PC-9 (cell line): ENCODE results near the gene TEPSIN. TPM values are rescaled to one million over a fixed set of nuclear protein-coding genes. Genes with fewer than 3 reads are reported as not detected.

ENCODE experiments used
- BruUV-seq: library from RNA; stranded (reverse); fragments of 400-500 nt; replicated peaks from 2 replicates; lab custom pipeline; 2021; lab: Mats Ljungman, UMichigan
- CTCF ChIA-PET: fragments of 300-600 bp; sonication (Branson Sonifier 250); formaldehyde crosslinking; loops from one replicate; lab custom pipeline; 2022; ENCODE audit warnings: antibody characterized with exemption; lab: Charles Lee
- POLR2A ChIA-PET: fragments of 300-600 bp; sonication (Branson Sonifier 250); formaldehyde crosslinking; loops from one replicate; lab custom pipeline; 2022; ENCODE audit warnings: antibody characterized with exemption; ENCODE audit not compliant: unreplicated experiment; lab: Charles Lee
- DNase-seq, 2 experiments: peaks; one replicate each; pipeline versions ENCODE4 v3.0.0 to v3.0.0-alpha.2; 2015 to 2022; ENCODE audit warnings: mixed read lengths in 1 of 2
- H2AFZ ChIP-seq: fragments of 200-600 bp; sonication (generic); 2 replicates; pipeline ENCODE4 v1.8.1; 2017; ENCODE audit warnings: antibody characterized with exemption
- H3F3A ChIP-seq: fragments of 200-600 bp; sonication (generic); 2 replicates; pipeline ENCODE4 v1.8.1; 2017; ENCODE audit warnings: antibody characterized with exemption, mild to moderate bottlenecking, low read depth; ENCODE audit not compliant: insufficient read depth
- H3K27ac ChIP-seq: fragments of 200-600 bp; sonication (generic); 2 replicates; pipeline ENCODE4 v1.6.1; 2016; ENCODE audit warnings: mixed run types
- H3K27me3 ChIP-seq: fragments of 200-600 bp; sonication (generic); 2 replicates; pipeline ENCODE4 v1.6.1; 2016; ENCODE audit warnings: low read depth, mixed run types; ENCODE audit not compliant: insufficient read depth
- H3K36me3 ChIP-seq: fragments of 200-600 bp; sonication (generic); 2 replicates; pipeline ENCODE4 v1.6.1; 2016; ENCODE audit warnings: low read depth, mixed run types
- H3K4me1 ChIP-seq: fragments of 200-600 bp; sonication (generic); replicated peaks from 2 replicates; pipeline ENCODE4 v1.6.1; 2016; ENCODE audit warnings: mixed run types; ENCODE audit not compliant: insufficient read depth
- H3K4me2 ChIP-seq: fragments of 200-600 bp; sonication (generic); 2 replicates; pipeline ENCODE4 v1.6.1; 2017; ENCODE audit warnings: mixed run types
- H3K4me3 ChIP-seq: fragments of 200-600 bp; sonication (generic); 2 replicates; pipeline ENCODE4 v1.6.1; 2016; ENCODE audit warnings: mixed run types
- H3K79me2 ChIP-seq: fragments of 200-600 bp; sonication (generic); 2 replicates; pipeline ENCODE4 v1.6.1; 2017; ENCODE audit warnings: low read depth, mixed run types
- H3K9me2 ChIP-seq: fragments of 200-600 bp; sonication (generic); 2 replicates; pipeline ENCODE4 v1.8.1; 2017; ENCODE audit warnings: mild to moderate bottlenecking; ENCODE audit not compliant: insufficient read depth
- H3K9me3 ChIP-seq: fragments of 200-600 bp; sonication (generic); 2 replicates; pipeline ENCODE4 v1.8.1; 2016; ENCODE audit warnings: low read depth; ENCODE audit not compliant: insufficient read depth
- H4K20me1 ChIP-seq: fragments of 200-600 bp; sonication (generic); 2 replicates; pipeline ENCODE4 v1.8.1; 2017; ENCODE audit not compliant: insufficient read depth
- CTCF ChIP-seq: fragments of 200-600 bp; sonication (generic); conservative IDR thresholded peaks from 2 replicates; pipeline ENCODE4 v1.6.1; 2017; ENCODE audit warnings: mixed run types, antibody characterized with exemption, mild to moderate bottlenecking, moderate library complexity
- EZH2 ChIP-seq: fragments of 200-600 bp; sonication (generic); IDR thresholded peaks from 2 replicates; pipeline ENCODE4 v1.8.0; 2017; ENCODE audit warnings: antibody characterized with exemption, low read depth
- intact Hi-C: fragments of 100-400 bp; cut with micrococcal nuclease; formaldehyde crosslinking; loops from one replicate; pipeline ENCODE4 v1.10.0; 2022; ENCODE audit not compliant: unreplicated experiment
- total RNA-seq: library from RNA; stranded (reverse); gene quantifications from 2 replicates; pipeline ENCODE4 v1.2.3, GENCODE V29; 2021

The TEPSIN gene
- total RNA-seq, 1 experiment from 2014 or later = 35.0 TPM

DNA sequence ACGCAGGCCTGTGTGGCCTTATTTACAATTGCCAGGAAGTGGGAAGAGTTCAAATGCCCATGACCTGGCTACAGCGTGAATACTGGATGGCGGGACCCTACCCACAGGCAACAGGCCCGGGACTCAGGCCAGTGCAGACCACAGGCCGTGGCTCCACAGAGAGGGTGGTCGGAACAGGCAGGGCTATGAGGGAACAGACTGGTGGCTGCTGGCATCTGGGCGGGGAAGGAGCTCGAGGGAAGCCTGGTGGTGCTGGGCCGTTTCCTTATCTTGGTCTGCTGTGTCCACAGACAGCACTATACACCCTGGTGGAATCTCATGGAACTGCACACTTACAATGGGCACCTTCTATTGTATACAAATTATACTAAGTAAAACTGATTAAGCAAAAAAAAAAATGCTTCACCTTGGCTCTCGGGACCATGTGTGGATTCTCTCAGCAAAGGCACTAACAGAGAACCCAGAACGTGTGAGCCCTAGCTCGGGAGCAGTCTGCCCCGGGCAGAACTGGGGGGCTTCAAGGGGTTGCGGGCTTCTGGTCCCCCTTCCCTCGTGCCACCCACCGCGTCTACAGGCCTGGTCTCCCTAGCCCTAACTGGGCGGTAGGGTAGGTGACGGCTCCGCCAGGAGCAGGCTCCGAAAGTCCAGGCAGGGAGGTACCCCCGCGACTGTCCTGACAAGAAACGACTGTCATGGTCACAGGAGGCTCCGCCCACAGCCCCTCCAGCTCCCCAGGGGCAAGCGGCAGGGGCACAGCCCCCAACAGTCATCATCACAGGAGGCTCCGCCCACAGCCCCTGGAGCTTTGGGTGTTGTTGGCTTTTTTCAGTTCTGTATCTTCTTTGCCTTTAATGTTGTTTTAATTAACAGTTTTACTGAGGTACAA, 37.9 kb downstream of the TEPSIN start:
- Histone ChIP-seq H3K36me3 (no peaks in the 10 kb centered on the region), H3K4me2 (no peak overlapping the region), H3K27ac (no peak overlapping the region), H3K79me2 (no peaks in the 10 kb centered on the region), H2AFZ (no peak overlapping the region), H3F3A (no peaks in the 10 kb centered on the region), H4K20me1 (no peaks in the 10 kb centered on the region), H3K27me3 (no peaks in the 10 kb centered on the region), H3K4me3 (no peak overlapping the region), H3K4me1 (no peaks in the 10 kb centered on the region), H3K9me3 (no peaks in the 10 kb centered on the region), H3K9me2 (no peaks in the 10 kb centered on the region)
- ChIA-PET POLR2A (no interaction called here), CTCF (interaction anchor here (0.6 to 0.8 kb wide), 3 partner anchors 26 to 59 kb away, joined by 3 to 11 read pairs (median 4); no protein-coding TSS in a partner anchor)
- peak; percentile 45 to 53 for DNase-seq
- BruUV-seq = no TSS peak
- intact Hi-C loops = loop anchor here (5.0 kb wide), 1 partner anchor 59 kb away; no protein-coding TSS in a partner anchor
- TF ChIP-seq EZH2 (no peak), CTCF (peak; percentile 66)

- Histone ChIP-seq H3K4me1 (no peaks in the 10 kb centered on the region), H2AFZ (no peak overlapping the region), H3K27ac (no peak overlapping the region), H3K9me3 (no peaks in the 10 kb centered on the region), H4K20me1 (no peaks in the 10 kb centered on the region), H3K79me2 (no peaks in the 10 kb centered on the region), H3K27me3 (no peaks in the 10 kb centered on the region), H3K4me2 (no peak overlapping the region), H3F3A (no peaks in the 10 kb centered on the region), H3K9me2 (no peaks in the 10 kb centered on the region), H3K36me3 (no peaks in the 10 kb centered on the region), H3K4me3 (no peak overlapping the region)
- intact Hi-C loops = loop anchor here (5.0 kb wide), 1 partner anchor 58 kb away; no protein-coding TSS in a partner anchor
- TF ChIP-seq CTCF = no peak
- TF ChIP-seq EZH2 = no peak
- no TSS peak for BruUV-seq
- CTCF ChIA-PET = no interaction called here
- DNase-seq = no peak
- POLR2A ChIA-PET = no interaction called here
Observed at GRCh38 chr17:81200201-81200600, 38.7 kb downstream of the TEPSIN start.

DNA sequence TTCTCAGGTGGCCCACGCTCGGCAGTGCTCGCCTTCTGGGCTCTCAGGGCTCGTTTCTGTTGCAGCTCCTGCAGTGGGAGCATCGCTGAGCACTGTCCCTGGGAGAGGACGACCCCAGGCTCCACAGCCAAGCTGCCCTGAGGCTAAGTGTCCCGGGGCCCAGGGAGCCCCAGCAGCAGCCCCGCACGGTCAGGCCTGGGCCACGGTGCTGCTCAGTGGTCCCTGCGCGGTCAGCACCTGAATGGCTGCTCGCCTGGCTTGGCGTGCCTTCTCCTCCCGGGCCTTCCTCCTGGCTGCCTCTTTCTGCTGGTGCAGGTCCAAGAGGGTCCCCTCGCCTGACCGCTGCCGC, 39.4 kb downstream of the TEPSIN start:
- Histone ChIP-seq H3K4me3 (no peak overlapping the region), H2AFZ (no peak overlapping the region), H3K4me2 (no peak overlapping the region), H3K36me3 (no peaks in the 10 kb centered on the region), H3K27ac (no peak overlapping the region), H3K79me2 (no peaks in the 10 kb centered on the region), H3K9me3 (no peaks in the 10 kb centered on the region), H3K4me1 (no peaks in the 10 kb centered on the region), H3F3A (no peaks in the 10 kb centered on the region), H3K9me2 (no peaks in the 10 kb centered on the region), H3K27me3 (no peaks in the 10 kb centered on the region), H4K20me1 (no peaks in the 10 kb centered on the region)
- no TSS peak for BruUV-seq
- CTCF ChIA-PET = no interaction called here
- TF ChIP-seq CTCF (no peak), EZH2 (no peak)
- no peak for DNase-seq
- POLR2A ChIA-PET = no interaction called here
- intact Hi-C loops = no loop called here
